GM23248 (cell line): Measurements from ENCODE around the gene OR4Q2. TPM values are rescaled to one million over a fixed set of nuclear protein-coding genes. Genes with fewer than 3 reads are reported as not detected.

Experiments
- DNase-seq: peaks from one replicate; pipeline ENCODE4 v3.0.0-alpha.2; 2015
- H2AFZ ChIP-seq: fragments of 200-600 bp; sonication (generic); 2 replicates; pipeline ENCODE4 v1.6.1; 2016; ENCODE audit warnings: antibody characterized with exemption
- H3F3A ChIP-seq: fragments of 200-600 bp; sonication (generic); 2 replicates; pipeline ENCODE4 v1.6.1; 2016; ENCODE audit warnings: mild to moderate bottlenecking, antibody characterized with exemption, mixed run types; ENCODE audit not compliant: insufficient read depth
- H3K27ac ChIP-seq: fragments of 200-600 bp; sonication (generic); 2 replicates; pipeline ENCODE4 v1.5.1; 2016; ENCODE audit warnings: mild to moderate bottlenecking
- H3K27me3 ChIP-seq: fragments of 200-600 bp; sonication (generic); replicated peaks from 2 replicates; pipeline ENCODE4 v1.6.1; 2016; ENCODE audit warnings: mild to moderate bottlenecking; ENCODE audit not compliant: insufficient read depth
- H3K36me3 ChIP-seq: fragments of 200-600 bp; sonication (generic); 2 replicates; pipeline ENCODE4 v1.6.1; 2016; ENCODE audit warnings: low read depth, mild to moderate bottlenecking
- H3K4me1 ChIP-seq: fragments of 200-600 bp; sonication (generic); 2 replicates; pipeline ENCODE4 v1.6.1; 2016; ENCODE audit warnings: mild to moderate bottlenecking; ENCODE audit not compliant: insufficient read depth
- H3K4me2 ChIP-seq: fragments of 200-600 bp; sonication (generic); one replicate; pipeline ENCODE4 v1.6.1; 2016; ENCODE audit warnings: mild to moderate bottlenecking; ENCODE audit not compliant: unreplicated experiment
- H3K4me3 ChIP-seq: fragments of 200-600 bp; sonication (generic); 2 replicates; pipeline ENCODE4 v1.5.1; 2016; ENCODE audit warnings: mild to moderate bottlenecking
- H3K79me2 ChIP-seq: fragments of 200-600 bp; sonication (generic); 2 replicates; pipeline ENCODE4 v1.6.1; 2016; ENCODE audit warnings: mild to moderate bottlenecking; ENCODE audit not compliant: insufficient read depth
- H3K9ac ChIP-seq: fragments of 200-600 bp; sonication (generic); 2 replicates; pipeline ENCODE4 v1.6.1; 2016; ENCODE audit warnings: mild to moderate bottlenecking
- H3K9me2 ChIP-seq: fragments of 200-600 bp; sonication (generic); 2 replicates; pipeline ENCODE4 v1.6.1; 2016; ENCODE audit warnings: mixed run types, mild to moderate bottlenecking, moderate library complexity; ENCODE audit not compliant: insufficient read depth
- H3K9me3 ChIP-seq: fragments of 200-600 bp; sonication (generic); one replicate; pipeline ENCODE4 v1.6.1; 2017; ENCODE audit warnings: low read depth
- H4K20me1 ChIP-seq: fragments of 200-600 bp; sonication (generic); 2 replicates; pipeline ENCODE4 v1.6.0; 2016; ENCODE audit not compliant: insufficient read depth
- EZH2 ChIP-seq: fragments of 200-600 bp; sonication (generic); IDR thresholded peaks from 2 replicates; pipeline ENCODE4 v1.6.1; 2018; ENCODE audit warnings: antibody characterized with exemption, mild to moderate bottlenecking; ENCODE audit not compliant: insufficient read depth, poor library complexity, severe bottlenecking
- EZH2phosphoT487 ChIP-seq: fragments of 200-600 bp; sonication (generic); IDR thresholded peaks from 2 replicates; pipeline ENCODE4 v1.6.1; 2018; ENCODE audit warnings: antibody characterized with exemption, moderate library complexity, mild to moderate bottlenecking, low read depth; ENCODE audit not compliant: insufficient read depth
- WGBS, 2 experiments: methylation state at CpG; one replicate each; pipeline ENCODE4 v1.1.6; 2015 to 2017; ENCODE audit warnings: low lambda C conversion rate in 2 of 2, low coverage in 1 of 2; ENCODE audit errors: missing lambda C conversion rate in 2 of 2; 5-methylcytosine and 5-hydroxymethylcytosine counted together
- in situ Hi-C: fragments of 300-500 bp; cut with MboI; formaldehyde crosslinking; loops from 2 replicates; pipeline ENCODE4 v1.15.0; 2020
- polyA plus RNA-seq: library from polyadenylated mRNA; unstranded; fragments of >200 nt; fragmentation: Nextera tagmentation; extraction: Ambion mirVana; gene quantifications from 2 replicates; pipeline ENCODE4 v1.2.1, GENCODE V29; 2016
- total RNA-seq: library from RNA; depleted of rRNA; stranded (reverse); fragments of >200 nt; shearing (Covaris generic); gene quantifications from 2 replicates; pipeline ENCODE4 v1.2.3, GENCODE V29; 2014; rRNA removed

The OR4Q2 gene
- total and polyA plus RNA-seq, 2 experiments from 2014 or later, result not detected

GRCh38 chr14:20035449-20035848 is 33.5 kb downstream of the OR4Q2 start:
- no peak overlapping the region for H2AFZ ChIP-seq
- no peak overlapping the region for H3K9ac ChIP-seq
- 13 to 17% methylated on average over 3 of the region's 3 CpGs for WGBS, 2 experiments
- H3K27ac ChIP-seq, result no peak overlapping the region
- H3K9me2 ChIP-seq, result no peaks in the 10 kb centered on the region
- H4K20me1 ChIP-seq, result no peaks in the 10 kb centered on the region
- no peaks in the 10 kb centered on the region for H3F3A ChIP-seq
- DNase-seq, result no peak
- no peaks in the 10 kb centered on the region for H3K79me2 ChIP-seq
- no peak overlapping the region for H3K4me3 ChIP-seq
- no peaks in the 10 kb centered on the region for H3K4me1 ChIP-seq
- in situ Hi-C loops, result no loop called here
- no peaks in the 10 kb centered on the region for H3K27me3 ChIP-seq
- H3K9me3 ChIP-seq, result no peaks in the 10 kb centered on the region
- H3K36me3 ChIP-seq, result no peaks in the 10 kb centered on the region
- no peak overlapping the region for H3K4me2 ChIP-seq
- no peak for TF ChIP-seq EZH2
- TF ChIP-seq EZH2phosphoT487, result no peak

GRCh38 chr14:20035938-20036337 is 34.0 kb downstream of the OR4Q2 start, which contains the start of gene OR4K13:
Gene OR4K13, minus strand, starts transcription at chr14:20036038. Its CDS starts 1,280 bp downstream, at chr14:20034758.
- no peak within 1 kb of the TSS for H3K27ac ChIP-seq
- in situ Hi-C loops, result no loop called here
- no peaks in the 10 kb centered on the region for H4K20me1 ChIP-seq
- H2AFZ ChIP-seq, result no peak within 1 kb of the TSS
- no peaks in the 10 kb centered on the region for H3K36me3 ChIP-seq
- H3K4me2 ChIP-seq, result no peak within 1 kb of the TSS
- no peak within 1 kb of the TSS for H3K9ac ChIP-seq
- H3K9me3 ChIP-seq, result no peaks in the 10 kb centered on the region
- TF ChIP-seq EZH2 (no peak), EZH2phosphoT487 (no peak)
- no peak within 1 kb of the TSS for H3K4me3 ChIP-seq
- H3K27me3 ChIP-seq, result no peaks in the 10 kb centered on the region
- 53 to 61% methylated on average over 4 of the region's 4 CpGs for WGBS, 2 experiments
- DNase-seq, result no peak
- H3K79me2 ChIP-seq, result no peaks in the 10 kb centered on the region
- H3K9me2 ChIP-seq, result no peaks in the 10 kb centered on the region
- H3K4me1 ChIP-seq, result no peaks in the 10 kb centered on the region
- no peaks in the 10 kb centered on the region for H3F3A ChIP-seq

GRCh38 chr14:20044243-20044642 is 42.3 kb downstream of the OR4Q2 start:
- no peak overlapping the region for H2AFZ ChIP-seq
- no peak overlapping the region for H3K4me3 ChIP-seq
- H3K4me2 ChIP-seq, result no peak overlapping the region
- no peaks in the 10 kb centered on the region for H3K9me2 ChIP-seq
- TF ChIP-seq EZH2 (no peak), EZH2phosphoT487 (no peak)
- DNase-seq, result no peak
- no peaks in the 10 kb centered on the region for H3F3A ChIP-seq
- no peaks in the 10 kb centered on the region for H3K36me3 ChIP-seq
- no peaks in the 10 kb centered on the region for H3K9me3 ChIP-seq
- no peak overlapping the region for H3K9ac ChIP-seq
- no peak overlapping the region for H3K27ac ChIP-seq
- no peaks in the 10 kb centered on the region for H3K4me1 ChIP-seq
- H4K20me1 ChIP-seq, result no peaks in the 10 kb centered on the region
- no peaks in the 10 kb centered on the region for H3K79me2 ChIP-seq
- WGBS, 2 experiments, result 37 to 38% methylated on average over 5 of the region's 5 CpGs
- in situ Hi-C loops, result no loop called here
- H3K27me3 ChIP-seq, result no peaks in the 10 kb centered on the region

DNA sequence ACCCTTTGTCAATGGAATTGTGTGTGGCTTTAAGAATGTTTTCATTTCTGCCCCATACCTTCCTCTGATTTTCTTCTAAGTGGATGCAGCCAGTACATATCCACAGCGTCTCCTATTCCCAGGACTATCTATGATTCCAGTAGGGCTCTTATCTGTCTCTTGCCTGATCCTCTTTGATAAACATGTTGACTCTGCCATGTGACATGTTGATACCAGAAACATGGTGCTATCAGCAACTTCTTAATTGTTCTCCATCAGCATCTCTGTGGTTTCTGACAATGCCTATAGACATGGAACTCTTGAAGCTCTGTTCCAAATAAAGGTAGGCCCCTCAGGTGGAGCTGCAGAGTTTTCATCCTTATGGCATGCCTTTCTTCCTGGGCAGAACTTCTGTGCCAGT is 46.2 kb downstream of the OR4Q2 start:
- in situ Hi-C loops, result no loop called here
- 0 to 12% methylated on average over 1 of the region's 1 CpG for WGBS, 2 experiments
- TF ChIP-seq EZH2 (no peak), EZH2phosphoT487 (no peak)

More for the DNA sequence above, 46.2 kb downstream of the OR4Q2 start:
- no peaks in the 10 kb centered on the region for H3K79me2 ChIP-seq
- no peaks in the 10 kb centered on the region for H3K9me2 ChIP-seq
- no peak overlapping the region for H3K4me3 ChIP-seq
- H3F3A ChIP-seq, result no peaks in the 10 kb centered on the region
- H3K9me3 ChIP-seq, result no peaks in the 10 kb centered on the region
- no peak for DNase-seq
- no peaks in the 10 kb centered on the region for H3K4me1 ChIP-seq
- no peak overlapping the region for H3K27ac ChIP-seq
- no peaks in the 10 kb centered on the region for H4K20me1 ChIP-seq
- H3K27me3 ChIP-seq, result no peaks in the 10 kb centered on the region
- H3K36me3 ChIP-seq, result no peaks in the 10 kb centered on the region
- no peak overlapping the region for H3K4me2 ChIP-seq
- no peak overlapping the region for H3K9ac ChIP-seq
- no peak overlapping the region for H2AFZ ChIP-seq

Other genes starting within 250 kb of the OR4Q2 start
- not detected in 2 replicates for gene OR4M1, start 228.7 kb upstream of the OR4Q2 start, total RNA-seq
- gene OR4M1, start 228.7 kb upstream of the OR4Q2 start, polyA plus RNA-seq, result not detected in 2 replicates
- not detected in 2 replicates for gene OR4N2, start 198.4 kb upstream of the OR4Q2 start, total RNA-seq
- not detected in 2 replicates for gene OR4N2, start 198.4 kb upstream of the OR4Q2 start, polyA plus RNA-seq
- not detected in 2 replicates for gene OR4K2, start 127.0 kb upstream of the OR4Q2 start, total RNA-seq
- gene OR4K2, start 127.0 kb upstream of the OR4Q2 start, polyA plus RNA-seq, result not detected in 2 replicates
- not detected in 2 replicates for gene OR4K5, start 81.6 kb upstream of the OR4Q2 start, total RNA-seq
- not detected in 2 replicates for gene OR4K5, start 81.6 kb upstream of the OR4Q2 start, polyA plus RNA-seq
- gene OR4K1, start 71.2 kb upstream of the OR4Q2 start, total RNA-seq, result not detected in 2 replicates
- not detected in 2 replicates for gene OR4K1, start 71.2 kb upstream of the OR4Q2 start, polyA plus RNA-seq
- gene OR4K15, start 26.6 kb upstream of the OR4Q2 start, total RNA-seq, result not detected in 2 replicates
- not detected in 2 replicates for gene OR4K15, start 26.6 kb upstream of the OR4Q2 start, polyA plus RNA-seq
- not detected in 2 replicates for gene OR4K14, start 17.1 kb downstream of the OR4Q2 start, total RNA-seq
- not detected in 2 replicates for gene OR4K14, start 17.1 kb downstream of the OR4Q2 start, polyA plus RNA-seq
- gene OR4K13, start 33.9 kb downstream of the OR4Q2 start, total RNA-seq, result not detected in 2 replicates
- gene OR4K13, start 33.9 kb downstream of the OR4Q2 start, polyA plus RNA-seq, result not detected in 2 replicates
- not detected in 2 replicates for gene OR4L1, start 57.9 kb downstream of the OR4Q2 start, total RNA-seq
- not detected in 2 replicates for gene OR4L1, start 57.9 kb downstream of the OR4Q2 start, polyA plus RNA-seq
- not detected in 2 replicates for gene OR4K17, start 108.6 kb downstream of the OR4Q2 start, total RNA-seq
- gene OR4K17, start 108.6 kb downstream of the OR4Q2 start, polyA plus RNA-seq, result not detected in 2 replicates
- gene OR4N5, start 136.7 kb downstream of the OR4Q2 start, total RNA-seq, result not detected in 2 replicates
- not detected in 2 replicates for gene OR4N5, start 136.7 kb downstream of the OR4Q2 start, polyA plus RNA-seq
- not detected in 2 replicates for gene OR11G2, start 188.7 kb downstream of the OR4Q2 start, total RNA-seq
- gene OR11G2, start 188.7 kb downstream of the OR4Q2 start, polyA plus RNA-seq, result not detected in 2 replicates
- not detected in 2 replicates for gene OR11H6, start 221.5 kb downstream of the OR4Q2 start, total RNA-seq
- not detected in 2 replicates for gene OR11H6, start 221.5 kb downstream of the OR4Q2 start, polyA plus RNA-seq
- gene OR11H7, start 226.8 kb downstream of the OR4Q2 start, total RNA-seq, result not detected in 2 replicates
- gene OR11H7, start 226.8 kb downstream of the OR4Q2 start, polyA plus RNA-seq, result not detected in 2 replicates
- not detected in 2 replicates for gene OR11H4, start 237.1 kb downstream of the OR4Q2 start, total RNA-seq
- gene OR11H4, start 237.1 kb downstream of the OR4Q2 start, polyA plus RNA-seq, result not detected in 2 replicates